ENCODE results near the gene TRIM47. TPM values are rescaled to one million over a fixed set of nuclear protein-coding genes. Genes with fewer than 3 reads are reported as not detected.

Gene TRIM47
- total RNA-seq, 4 donors from 2014 or later, result 6.8 to 70.1 (median 19.0) TPM

- no peaks in the 10 kb centered on the region for H3K27me3 ChIP-seq
- H3K4me1 ChIP-seq, result peaks cover 4 to 14% of the 10 kb centered on the region in 2 donors
Measured at GRCh38 chr17:75846692-75847613, 31.4 kb downstream of the TRIM47 start.

DNA sequence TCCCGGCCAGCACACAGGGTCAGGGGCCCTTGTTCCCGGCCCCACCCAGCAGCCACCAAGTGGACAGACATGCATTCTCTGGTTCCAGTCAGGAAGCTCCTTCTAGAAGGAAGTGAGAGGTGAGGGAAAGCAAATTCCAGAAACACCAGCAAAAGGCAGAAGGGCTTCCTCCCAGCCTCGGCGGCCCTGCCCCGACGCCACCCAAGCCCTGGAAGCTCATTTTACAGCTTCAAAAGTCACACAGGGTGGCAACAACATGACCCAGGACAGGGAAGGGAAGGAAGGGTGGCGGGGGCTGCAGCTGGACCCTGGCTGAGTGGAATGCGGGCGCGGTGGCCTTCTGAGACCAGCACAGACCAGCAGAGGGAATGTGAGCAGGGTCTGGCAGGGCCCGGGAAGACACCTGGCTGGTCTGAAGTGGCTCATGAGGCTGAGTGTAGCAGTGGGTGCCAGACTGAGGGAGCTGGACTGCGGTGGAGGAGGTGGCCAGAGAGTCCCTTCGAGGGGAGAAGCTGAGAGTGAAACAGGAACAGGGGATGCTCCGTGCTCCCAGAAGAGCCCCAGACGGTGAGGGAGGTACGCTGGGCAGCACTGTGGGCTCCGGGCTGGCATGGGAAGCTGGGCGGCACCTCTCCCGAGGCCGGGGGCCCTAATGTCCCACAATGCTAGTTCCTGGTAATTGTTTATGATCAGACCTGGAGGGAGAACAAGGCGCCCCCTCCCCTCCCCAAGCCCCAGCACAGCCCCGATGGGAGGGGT, 32.3 kb downstream of the TRIM47 start:
- Histone ChIP-seq H3K4me1 (peaks cover 4 to 14% of the 10 kb centered on the region in 2 donors), H3K27me3 (no peaks in the 10 kb centered on the region), H3K4me3 (no peak overlapping the region), H3K36me3 (no peaks in the 10 kb centered on the region), H3K9me3 (no peaks in the 10 kb centered on the region), H3K27ac (peak overlapping the region; percentile 47 to 48)
- DNase-seq, result no peak
- TF ChIP-seq POLR2A (IDR thresholded peaks at IDR 0.05) (no peak), CTCF (IDR thresholded peaks at IDR 0.05) (no peak)
- intact Hi-C loops (cut with DNase I; ENCODE audit: low total_unique reads), result loop anchor here (10.0 kb wide), 1 partner anchor 49 kb away; the partner anchor contains the start of gene TRIM65

More at GRCh38 chr17:75846692-75847613, 31.4 kb downstream of the TRIM47 start:
- intact Hi-C loops (cut with DNase I; ENCODE audit: low total_unique reads), result loop anchor here (10.0 kb wide), 1 partner anchor 48 kb away; the partner anchor contains the start of gene TRIM65
- no peak for DNase-seq
- Histone ChIP-seq H3K27ac (peak overlapping the region; percentile 44 to 47), H3K9me3 (no peaks in the 10 kb centered on the region), H3K4me3 (no peak overlapping the region), H3K36me3 (no peaks in the 10 kb centered on the region)
- TF ChIP-seq POLR2A (IDR thresholded peaks at IDR 0.05) (no peak), CTCF (IDR thresholded peaks at IDR 0.05) (no peak)

DNA sequence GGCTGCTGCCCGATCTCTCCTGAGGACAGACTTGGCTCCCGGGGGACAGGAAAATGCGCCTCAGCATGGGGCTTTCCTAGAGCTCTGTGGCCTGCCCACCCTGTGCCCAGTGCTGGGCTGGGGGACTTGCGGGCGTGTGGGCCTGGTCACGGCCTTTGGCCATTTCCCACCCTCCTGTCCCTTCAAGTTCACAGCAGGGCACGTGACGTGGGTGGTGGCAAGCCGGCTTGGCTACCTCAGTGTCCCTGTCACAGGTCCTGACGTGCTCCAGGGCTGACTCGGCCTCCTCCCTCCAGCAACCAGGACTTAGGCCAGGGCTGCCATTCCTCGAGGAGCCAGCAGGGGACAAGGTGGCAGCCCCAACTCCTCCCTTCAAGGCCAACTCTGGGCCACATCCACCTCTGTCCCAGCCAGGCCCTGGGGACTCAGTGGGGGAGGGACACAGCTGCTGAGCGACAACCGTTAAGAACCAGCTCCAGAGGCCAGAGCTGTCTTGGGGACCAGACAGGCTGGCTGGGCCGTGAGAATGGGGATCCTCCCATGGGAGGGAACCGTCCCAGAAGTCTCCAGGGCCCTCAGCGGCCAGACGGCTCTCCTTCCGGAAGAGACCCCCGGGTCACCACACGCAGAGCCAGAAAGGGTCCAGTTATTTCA, 33.2 kb downstream of the TRIM47 start:
- Histone ChIP-seq H3K9me3 (no peaks in the 10 kb centered on the region), H3K27me3 (no peaks in the 10 kb centered on the region), H3K36me3 (no peaks in the 10 kb centered on the region), H3K4me1 (peaks cover 4 to 14% of the 10 kb centered on the region in 2 donors), H3K4me3 (no peak overlapping the region), H3K27ac (peak overlapping the region; percentile 47 to 48)
- no peak for TF ChIP-seq POLR2A (IDR thresholded peaks at IDR 0.05)
- TF ChIP-seq CTCF (IDR thresholded peaks at IDR 0.05), result peak; percentile 37 to 75 (median 65)
- intact Hi-C loops (cut with DNase I; ENCODE audit: low total_unique reads), result loop anchor here (10.0 kb wide), 1 partner anchor 50 kb away; the partner anchor contains the start of gene TRIM65
- peak; percentile 62 to 69 for DNase-seq

- no peaks in the 10 kb centered on the region for H3K9me3 ChIP-seq
- H3K27me3 ChIP-seq, result no peaks in the 10 kb centered on the region
- intact Hi-C loops (cut with DNase I; ENCODE audit: low total_unique reads), result loop anchor here (10.0 kb wide), 1 partner anchor 50 kb away; the partner anchor contains the start of gene TRIM65
- H3K36me3 ChIP-seq, result no peaks in the 10 kb centered on the region
- TF ChIP-seq POLR2A (IDR thresholded peaks at IDR 0.05), result no peak
- H3K4me1 ChIP-seq, result peaks cover 4 to 14% of the 10 kb centered on the region in 2 donors
- no peak overlapping the region for H3K4me3 ChIP-seq
- peak overlapping the region; percentile 47 to 48 for H3K27ac ChIP-seq
- DNase-seq, result no peak
Measured at GRCh38 chr17:75844530-75845057, 33.8 kb downstream of the TRIM47 start.

All from uterus (tissue), 4 donors.